Measurements from ENCODE around the gene LRRC10B.

DNA sequence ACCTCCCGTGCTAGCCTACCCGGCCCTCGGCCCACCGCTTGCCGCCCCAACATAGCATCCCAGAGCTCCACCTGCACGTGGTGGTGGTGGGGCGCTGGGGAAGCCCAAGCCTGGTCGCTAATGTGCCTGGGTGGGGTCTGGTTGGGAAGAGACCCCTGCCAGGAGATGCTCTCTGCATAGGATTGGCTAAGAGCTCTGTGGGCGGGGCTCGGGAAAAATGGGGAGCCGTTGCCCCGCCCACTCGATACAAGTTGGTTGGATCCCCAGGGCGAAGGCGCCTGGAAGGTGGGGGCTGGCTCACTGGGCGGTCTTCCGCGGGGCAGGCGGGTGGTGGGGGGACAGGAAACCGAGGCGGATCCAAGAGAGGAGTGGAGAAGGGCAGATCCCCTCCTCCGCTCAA, 7.6 kb downstream of the LRRC10B start:
- TF ChIP-seq, protein P1, sequence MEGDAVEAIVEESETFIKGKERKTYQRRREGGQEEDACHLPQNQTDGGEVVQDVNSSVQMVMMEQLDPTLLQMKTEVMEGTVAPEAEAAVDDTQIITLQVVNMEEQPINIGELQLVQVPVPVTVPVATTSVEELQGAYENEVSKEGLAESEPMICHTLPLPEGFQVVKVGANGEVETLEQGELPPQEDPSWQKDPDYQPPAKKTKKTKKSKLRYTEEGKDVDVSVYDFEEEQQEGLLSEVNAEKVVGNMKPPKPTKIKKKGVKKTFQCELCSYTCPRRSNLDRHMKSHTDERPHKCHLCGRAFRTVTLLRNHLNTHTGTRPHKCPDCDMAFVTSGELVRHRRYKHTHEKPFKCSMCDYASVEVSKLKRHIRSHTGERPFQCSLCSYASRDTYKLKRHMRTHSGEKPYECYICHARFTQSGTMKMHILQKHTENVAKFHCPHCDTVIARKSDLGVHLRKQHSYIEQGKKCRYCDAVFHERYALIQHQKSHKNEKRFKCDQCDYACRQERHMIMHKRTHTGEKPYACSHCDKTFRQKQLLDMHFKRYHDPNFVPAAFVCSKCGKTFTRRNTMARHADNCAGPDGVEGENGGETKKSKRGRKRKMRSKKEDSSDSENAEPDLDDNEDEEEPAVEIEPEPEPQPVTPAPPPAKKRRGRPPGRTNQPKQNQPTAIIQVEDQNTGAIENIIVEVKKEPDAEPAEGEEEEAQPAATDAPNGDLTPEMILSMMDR (IDR thresholded peaks at IDR 0.05) = no peak
- TF ChIP-seq POLR2A (IDR thresholded peaks at IDR 0.05) = no peak

Data from breast epithelium (tissue), 3 donors.